IPS-11a (cell line): Measurements from ENCODE around the gene KRT23.
"Not testable (repeated sequence)": the region's sequence is repeated elsewhere in the genome, so short reads cannot be mapped to it uniquely, and the experiment has no call there.

ENCODE experiments used
- H3K4me3 ChIP-seq: one replicate; pipeline ENCODE4 v1.5.1; 2013; ENCODE audit warnings: low read depth, low read length, control low read depth

KRT23 gene

GRCh38 chr17:40951011-40951622 is 13.7 kb upstream of the KRT23 start:
- no peak overlapping the region for H3K4me3 ChIP-seq

GRCh38 chr17:40950176-40950575 is 12.7 kb upstream of the KRT23 start:
- H3K4me3 ChIP-seq, result no peak overlapping the region

GRCh38 chr17:40949418-40949817 is 12.0 kb upstream of the KRT23 start:
- H3K4me3 ChIP-seq, result no peak overlapping the region

- H3K4me3 ChIP-seq, result no peak overlapping the region
These were observed 10.5 kb upstream of the KRT23 start for GRCh38 chr17:40947929-40948328.

GRCh38 chr17:40945414-40945813 is 8.0 kb upstream of the KRT23 start:
- H3K4me3 ChIP-seq, result no peak overlapping the region

- H3K4me3 ChIP-seq, result no peak overlapping the region
These were observed 7.1 kb upstream of the KRT23 start for GRCh38 chr17:40944531-40944930.

GRCh38 chr17:40942553-40942952 is 5.1 kb upstream of the KRT23 start:
- H3K4me3 ChIP-seq, result no peak overlapping the region

GRCh38 chr17:40940266-40940665 is 2.8 kb upstream of the KRT23 start:
- H3K4me3 ChIP-seq, result no peak overlapping the region

- H3K4me3 ChIP-seq, result no peak overlapping the region
These were observed 1.5 kb upstream of the KRT23 start for GRCh38 chr17:40938981-40939380.

GRCh38 chr17:40936976-40937375 is 470 bp downstream of the KRT23 start:
- no peak overlapping the region for H3K4me3 ChIP-seq

GRCh38 chr17:40936437-40936971 is 942 bp downstream of the KRT23 start:
- no peak overlapping the region for H3K4me3 ChIP-seq

GRCh38 chr17:40935624-40936023 is 1.8 kb downstream of the KRT23 start:
- no peak overlapping the region for H3K4me3 ChIP-seq

- H3K4me3 ChIP-seq, result no peak overlapping the region
These were observed 4.8 kb downstream of the KRT23 start for GRCh38 chr17:40932608-40933007.

- no peak overlapping the region for H3K4me3 ChIP-seq
These were observed 6.1 kb downstream of the KRT23 start for GRCh38 chr17:40931311-40931710.

GRCh38 chr17:40926341-40926740 is 11.1 kb downstream of the KRT23 start:
- no peak overlapping the region for H3K4me3 ChIP-seq

- H3K4me3 ChIP-seq, result no peak overlapping the region
These were observed 15.2 kb downstream of the KRT23 start for GRCh38 chr17:40922239-40922638.

- H3K4me3 ChIP-seq, result no peak overlapping the region
These were observed 16.4 kb downstream of the KRT23 start for GRCh38 chr17:40921026-40921425.

- not testable (repeated sequence) for H3K4me3 ChIP-seq
These were observed 20.3 kb downstream of the KRT23 start for GRCh38 chr17:40917116-40917515.

- no peak overlapping the region for H3K4me3 ChIP-seq
These were observed 21.1 kb downstream of the KRT23 start for GRCh38 chr17:40916366-40916765.

- H3K4me3 ChIP-seq, result no peak overlapping the region
These were observed 21.7 kb downstream of the KRT23 start for GRCh38 chr17:40915721-40916256.

GRCh38 chr17:40915199-40915661 is 22.2 kb downstream of the KRT23 start:
- no peak overlapping the region for H3K4me3 ChIP-seq

- no peak overlapping the region for H3K4me3 ChIP-seq
These were observed 23.2 kb downstream of the KRT23 start for GRCh38 chr17:40914075-40914855.
